HUES6 (cell line): ENCODE results near the gene VPS26C.

Experiments
- H3K27ac ChIP-seq: 2 replicates; pipeline ENCODE4 v1.7.0; 2013; ENCODE audit warnings: low read depth, mild to moderate bottlenecking, low read length, inconsistent platforms
- H3K27me3 ChIP-seq: 2 replicates; pipeline ENCODE4 v1.6.1; 2013; ENCODE audit warnings: low read length; ENCODE audit not compliant: control insufficient read depth, insufficient read depth
- H3K36me3 ChIP-seq: 2 replicates; pipeline ENCODE4 v1.6.1; 2013; ENCODE audit warnings: low read length; ENCODE audit not compliant: control insufficient read depth, insufficient read depth
- H3K4me1 ChIP-seq: 2 replicates; pipeline ENCODE4 v1.6.1; 2013; ENCODE audit warnings: low read length; ENCODE audit not compliant: control insufficient read depth, insufficient read depth
- H3K4me3 ChIP-seq: 2 replicates; pipeline ENCODE4 v1.5.1; 2013; ENCODE audit warnings: low read depth, low read length
- H3K9ac ChIP-seq: one replicate; pipeline ENCODE4 v1.6.1; 2013; ENCODE audit warnings: mild to moderate bottlenecking, low read length
- H3K9me3 ChIP-seq: 2 replicates; pipeline ENCODE4 v1.6.1; 2013; ENCODE audit warnings: low read depth, low read length; ENCODE audit not compliant: control insufficient read depth, insufficient read depth

The VPS26C gene

GRCh38 chr21:37244501-37245095, 22.5 kb downstream of the VPS26C start:
- H3K27ac ChIP-seq, result no peak overlapping the region
- no peak overlapping the region for H3K9ac ChIP-seq
- H3K27me3 ChIP-seq, result no peaks in the 10 kb centered on the region
- peaks cover 12% of the 10 kb centered on the region for H3K36me3 ChIP-seq
- no peaks in the 10 kb centered on the region for H3K9me3 ChIP-seq
- H3K4me3 ChIP-seq, result no peak overlapping the region
- H3K4me1 ChIP-seq, result peaks cover 18% of the 10 kb centered on the region

- no peak overlapping the region for H3K4me3 ChIP-seq
- H3K36me3 ChIP-seq, result peaks cover 12% of the 10 kb centered on the region
- H3K9ac ChIP-seq, result no peak overlapping the region
- H3K27me3 ChIP-seq, result no peaks in the 10 kb centered on the region
- H3K27ac ChIP-seq, result no peak overlapping the region
- peaks cover 18% of the 10 kb centered on the region for H3K4me1 ChIP-seq
- no peaks in the 10 kb centered on the region for H3K9me3 ChIP-seq
These were observed 23.2 kb downstream of the VPS26C start for GRCh38 chr21:37243961-37244360.

GRCh38 chr21:37241426-37241825, 25.7 kb downstream of the VPS26C start:
- Histone ChIP-seq H3K4me1 (peaks cover 18% of the 10 kb centered on the region), H3K9me3 (no peaks in the 10 kb centered on the region), H3K27ac (no peak overlapping the region), H3K27me3 (no peaks in the 10 kb centered on the region), H3K36me3 (peaks cover 37% of the 10 kb centered on the region), H3K9ac (no peak overlapping the region), H3K4me3 (no peak overlapping the region)

GRCh38 chr21:37240978-37241377, 26.2 kb downstream of the VPS26C start:
- Histone ChIP-seq H3K4me1 (peaks cover 18% of the 10 kb centered on the region), H3K36me3 (peaks cover 41% of the 10 kb centered on the region), H3K4me3 (no peak overlapping the region), H3K9ac (no peak overlapping the region), H3K27me3 (no peaks in the 10 kb centered on the region), H3K27ac (no peak overlapping the region), H3K9me3 (no peaks in the 10 kb centered on the region)

GRCh38 chr21:37237764-37238163, 29.4 kb downstream of the VPS26C start:
- Histone ChIP-seq H3K4me3 (no peak overlapping the region), H3K36me3 (peaks cover 54% of the 10 kb centered on the region)

GRCh38 chr21:37237346-37237745, 29.8 kb downstream of the VPS26C start:
- Histone ChIP-seq H3K4me3 (no peak overlapping the region), H3K27me3 (no peaks in the 10 kb centered on the region), H3K27ac (no peak overlapping the region), H3K9ac (no peak overlapping the region), H3K4me1 (no peaks in the 10 kb centered on the region), H3K9me3 (no peaks in the 10 kb centered on the region), H3K36me3 (peaks cover 58% of the 10 kb centered on the region)

More at GRCh38 chr21:37237764-37238163, 29.4 kb downstream of the VPS26C start:
- Histone ChIP-seq H3K27me3 (no peaks in the 10 kb centered on the region), H3K27ac (no peak overlapping the region), H3K4me1 (no peaks in the 10 kb centered on the region), H3K9me3 (no peaks in the 10 kb centered on the region), H3K9ac (no peak overlapping the region)

GRCh38 chr21:37233551-37234146, 33.5 kb downstream of the VPS26C start:
- Histone ChIP-seq H3K4me3 (no peak overlapping the region), H3K27me3 (no peaks in the 10 kb centered on the region), H3K36me3 (peaks cover 79% of the 10 kb centered on the region), H3K27ac (no peak overlapping the region), H3K4me1 (no peaks in the 10 kb centered on the region), H3K9ac (no peak overlapping the region), H3K9me3 (no peaks in the 10 kb centered on the region)

GRCh38 chr21:37232274-37233018, 34.7 kb downstream of the VPS26C start:
- no peaks in the 10 kb centered on the region for H3K9me3 ChIP-seq
- H3K4me1 ChIP-seq, result no peaks in the 10 kb centered on the region
- no peak overlapping the region for H3K9ac ChIP-seq
- H3K27ac ChIP-seq, result no peak overlapping the region
- no peak overlapping the region for H3K4me3 ChIP-seq
- H3K27me3 ChIP-seq, result no peaks in the 10 kb centered on the region
- H3K36me3 ChIP-seq, result peaks cover 79% of the 10 kb centered on the region

GRCh38 chr21:37231671-37232070, 35.5 kb downstream of the VPS26C start:
- H3K36me3 ChIP-seq, result peaks cover 79% of the 10 kb centered on the region
- H3K9ac ChIP-seq, result no peak overlapping the region
- H3K4me1 ChIP-seq, result no peaks in the 10 kb centered on the region

GRCh38 chr21:37231249-37231645, 35.9 kb downstream of the VPS26C start:
- H3K36me3 ChIP-seq, result peaks cover 79% of the 10 kb centered on the region
- H3K9me3 ChIP-seq, result no peaks in the 10 kb centered on the region
- no peaks in the 10 kb centered on the region for H3K27me3 ChIP-seq
- no peaks in the 10 kb centered on the region for H3K4me1 ChIP-seq
- H3K9ac ChIP-seq, result no peak overlapping the region
- no peak overlapping the region for H3K4me3 ChIP-seq
- no peak overlapping the region for H3K27ac ChIP-seq

More at GRCh38 chr21:37231671-37232070, 35.5 kb downstream of the VPS26C start:
- no peaks in the 10 kb centered on the region for H3K9me3 ChIP-seq
- no peak overlapping the region for H3K27ac ChIP-seq
- H3K27me3 ChIP-seq, result no peaks in the 10 kb centered on the region
- no peak overlapping the region for H3K4me3 ChIP-seq

GRCh38 chr21:37230632-37231248, 36.4 kb downstream of the VPS26C start:
- H3K9me3 ChIP-seq, result no peaks in the 10 kb centered on the region
- H3K27ac ChIP-seq, result no peak overlapping the region
- H3K4me1 ChIP-seq, result no peaks in the 10 kb centered on the region
- peaks cover 80% of the 10 kb centered on the region for H3K36me3 ChIP-seq
- H3K9ac ChIP-seq, result no peak overlapping the region
- H3K4me3 ChIP-seq, result no peak overlapping the region
- no peaks in the 10 kb centered on the region for H3K27me3 ChIP-seq
